Effector memory CD8-positive, alpha-beta T cell (primary cell): Measurements from ENCODE around the gene XPO1.
A peak's percentile ranks its signal among the peaks of the same experiment; 100 is the strongest.
"Not testable (repeated sequence)": the region's sequence is repeated elsewhere in the genome, so short reads cannot be mapped to it uniquely, and the experiment has no call there.

Experiments
- ATAC-seq: fragments of 150-1000 bp; cut with Tn5 transposase; replicated peaks from 2 replicates; pipeline ENCODE4 v1.10.0; 2021; ENCODE audit warnings: mild to moderate bottlenecking, moderate library complexity
- DNase-seq, 3 experiments: peaks; one replicate each; pipeline ENCODE4 v3.0.0; 2021
- H3K27ac Mint-ChIP-seq, 2 donors: one replicate each; pipeline ENCODE4 v1.8.0; 2022; ENCODE audit warnings: mild to moderate bottlenecking in 2 of 2, mixed read lengths in 2 of 2, moderate library complexity in 2 of 2
- H3K27me3 Mint-ChIP-seq, 2 donors: one replicate each; pipeline ENCODE4 v1.8.0; 2022; ENCODE audit warnings: mixed read lengths in 2 of 2
- H3K36me3 Mint-ChIP-seq: one replicate; pipeline ENCODE4 v1.8.0; 2022; ENCODE audit warnings: mild to moderate bottlenecking, moderate library complexity, mixed read lengths; ENCODE audit not compliant: insufficient read depth
- H3K4me1 Mint-ChIP-seq, 2 donors: one replicate each; pipeline ENCODE4 v1.8.0; 2022; ENCODE audit warnings: low read depth in 2 of 2, mixed read lengths in 2 of 2
- H3K4me3 Mint-ChIP-seq, 2 donors: one replicate each; pipeline ENCODE4 v1.8.0; 2022; ENCODE audit warnings: mild to moderate bottlenecking in 2 of 2, mixed read lengths in 2 of 2, moderate library complexity in 2 of 2
- H3K9me3 Mint-ChIP-seq, 2 donors: one replicate each; pipeline ENCODE4 v1.8.0; 2022; ENCODE audit warnings: mixed read lengths in 2 of 2

The XPO1 gene

DNA sequence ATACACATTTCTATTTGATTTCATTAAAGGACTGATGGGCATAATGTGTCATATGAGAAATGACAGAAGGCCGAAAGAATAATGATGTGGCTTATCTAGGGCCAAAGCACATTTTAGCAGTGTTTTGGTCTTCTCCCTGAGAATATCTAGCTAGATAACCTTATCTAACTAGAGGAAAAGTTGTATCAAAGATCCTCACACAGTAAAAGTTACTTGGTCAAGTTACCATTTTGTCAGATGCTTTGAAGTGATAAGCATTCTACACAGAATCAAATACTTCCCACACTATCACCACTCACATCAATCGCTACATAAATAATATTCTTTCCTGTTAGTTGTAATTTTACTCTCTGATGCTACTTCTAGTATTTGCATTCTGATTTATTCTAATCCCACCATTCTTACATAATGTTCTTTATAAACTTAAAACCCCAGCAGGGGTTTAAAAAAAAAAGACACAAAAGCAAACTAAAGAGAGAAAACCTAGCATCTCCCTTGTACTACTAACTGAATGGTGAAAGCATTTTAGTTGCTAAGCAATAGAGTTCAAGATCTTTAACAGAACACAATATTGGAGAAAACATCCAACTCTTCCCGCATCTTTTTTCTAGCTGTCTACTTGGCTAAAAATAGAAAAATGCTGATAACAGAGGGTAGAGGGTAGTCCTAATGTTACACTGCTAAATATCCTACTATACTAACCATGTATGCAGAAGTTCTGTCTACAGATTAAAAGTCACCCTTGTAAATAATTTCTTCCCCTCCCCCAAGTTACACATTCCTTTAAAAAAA lies 8.0 kb downstream of the XPO1 start:
- no peaks in the 10 kb centered on the region for H3K27me3 Mint-ChIP-seq
- H3K9me3 Mint-ChIP-seq = no peaks in the 10 kb centered on the region
- H3K27ac Mint-ChIP-seq = peak overlapping the region; percentile 46 to 60
- DNase-seq (no peak), ATAC-seq (no peak)
- H3K4me3 Mint-ChIP-seq = peak overlapping the region in 1 of 2 donors; percentile 37
- H3K36me3 Mint-ChIP-seq = peaks cover 50% of the 10 kb centered on the region
- peaks cover 19 to 59% of the 10 kb centered on the region in 2 donors for H3K4me1 Mint-ChIP-seq

DNA sequence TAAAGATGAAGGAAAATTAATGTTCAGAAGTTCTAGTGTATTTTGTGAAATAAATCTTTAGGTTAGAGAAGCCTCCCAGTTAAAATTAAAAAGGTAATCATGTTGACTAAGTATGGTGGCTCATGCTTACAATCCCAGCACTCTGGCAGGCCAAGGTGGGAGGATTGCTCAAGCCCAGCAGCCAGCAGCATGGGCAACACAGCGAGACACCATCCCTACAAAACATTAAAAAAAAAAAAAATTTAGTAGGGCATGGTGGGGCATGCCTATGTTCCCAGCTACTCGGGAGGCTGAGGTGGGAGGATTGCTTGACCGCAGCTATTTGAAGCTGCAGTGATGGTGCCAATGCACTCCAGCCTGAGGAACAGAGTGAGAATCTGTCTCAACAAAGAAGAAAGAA lies 17.9 kb downstream of the XPO1 start:
- ATAC-seq = no peak
- no peak for DNase-seq
- Mint-ChIP-seq H3K27me3 (no peaks in the 10 kb centered on the region), H3K4me1 (peaks cover 8 to 28% of the 10 kb centered on the region in 2 donors), H3K36me3 (peaks cover 81% of the 10 kb centered on the region), H3K4me3 (no peak overlapping the region), H3K9me3 (no peaks in the 10 kb centered on the region), H3K27ac (peak overlapping the region in 1 of 2 donors; percentile 28)

DNA sequence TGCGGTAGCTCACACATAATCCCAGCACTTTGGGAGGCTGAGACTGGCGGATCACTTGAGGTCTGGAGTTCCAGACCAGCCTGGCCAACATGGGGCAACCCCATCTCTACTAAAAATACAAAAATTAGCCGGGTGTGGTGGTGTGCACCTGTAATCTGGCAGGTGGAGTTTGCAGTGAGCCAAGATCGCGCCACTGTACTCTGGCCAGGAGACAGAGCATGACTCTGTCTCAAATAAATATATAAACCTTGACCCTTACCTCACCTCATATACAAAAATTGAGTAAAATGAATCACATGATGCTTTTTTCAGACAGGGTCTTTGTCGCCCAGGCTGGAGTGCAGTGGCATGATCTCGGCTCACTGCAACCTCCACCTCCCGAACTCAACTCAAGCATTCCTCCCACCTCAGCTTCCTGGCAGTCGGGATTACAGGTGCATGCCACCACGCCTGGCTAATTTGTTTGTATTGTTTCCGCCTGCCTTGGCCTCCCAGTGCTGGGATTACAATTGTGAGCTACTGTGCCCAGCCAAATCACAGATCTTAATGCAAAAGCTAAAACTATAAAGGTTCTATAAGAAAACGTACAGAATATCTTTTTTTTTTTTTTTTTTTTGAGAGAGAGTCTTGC lies 25.3 kb downstream of the XPO1 start:
- peak overlapping the region in 1 of 2 donors; percentile 57 for H3K27ac Mint-ChIP-seq
- no peak for ATAC-seq

DNA sequence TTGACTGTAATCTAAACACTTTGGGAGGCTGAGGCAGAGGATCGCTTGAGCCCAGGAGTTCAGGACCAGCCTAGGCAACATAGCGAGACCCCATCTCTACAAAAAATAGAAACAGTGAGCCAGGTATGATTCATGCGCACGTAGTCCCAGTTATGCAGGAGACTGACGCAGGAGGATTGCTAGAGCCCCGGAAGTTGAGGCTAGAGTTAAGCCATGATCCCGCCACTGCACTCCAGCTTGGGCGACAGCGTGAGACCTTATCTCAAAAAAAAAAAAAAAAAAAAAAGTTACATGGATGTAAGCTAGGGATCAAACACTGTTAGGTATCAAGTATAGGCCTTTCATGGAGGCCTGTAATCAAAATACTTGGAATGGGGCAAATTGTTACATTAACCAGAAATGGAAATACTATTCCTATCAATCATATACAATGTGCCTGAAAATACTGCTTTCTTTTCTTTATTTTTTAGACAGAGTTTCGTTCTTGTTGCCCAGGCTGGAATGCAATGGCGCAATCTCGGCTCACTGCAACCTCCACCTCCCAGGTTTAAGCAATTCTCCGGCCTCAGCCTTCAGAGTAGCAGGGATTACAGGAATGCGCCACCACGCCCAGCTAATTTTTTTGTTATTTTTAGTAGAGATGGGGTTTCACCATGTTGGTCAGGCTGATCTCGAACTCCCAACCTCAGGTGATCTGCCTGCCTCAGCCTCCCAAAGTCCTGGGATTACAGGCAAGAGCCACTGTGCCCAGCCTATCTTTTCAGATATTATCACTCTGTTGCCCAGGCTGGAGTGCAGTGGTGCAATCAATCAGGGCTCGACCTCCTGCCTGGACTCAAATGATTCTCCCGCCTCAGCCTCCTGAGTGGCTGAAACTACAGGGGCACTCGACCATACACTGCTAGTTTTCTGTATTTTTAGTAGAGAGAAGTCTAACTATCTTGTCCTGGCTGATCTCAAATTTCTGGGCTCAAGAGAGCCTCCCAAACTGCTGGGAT lies 27.2 kb downstream of the XPO1 start:
- H3K27me3 Mint-ChIP-seq = no peaks in the 10 kb centered on the region
- H3K9me3 Mint-ChIP-seq = no peaks in the 10 kb centered on the region
- peaks cover 87% of the 10 kb centered on the region for H3K36me3 Mint-ChIP-seq
- peaks cover 11 to 32% of the 10 kb centered on the region in 2 donors for H3K4me1 Mint-ChIP-seq
- H3K27ac Mint-ChIP-seq = peak overlapping the region; percentile 49 to 67
- no peak overlapping the region for H3K4me3 Mint-ChIP-seq
- ATAC-seq = no peak
- DNase-seq = no peak

More for the DNA sequence above, 25.3 kb downstream of the XPO1 start:
- Mint-ChIP-seq H3K4me1 (peaks cover 8 to 26% of the 10 kb centered on the region in 2 donors), H3K27me3 (no peaks in the 10 kb centered on the region), H3K36me3 (peaks cover 98% of the 10 kb centered on the region), H3K4me3 (no peak overlapping the region), H3K9me3 (no peaks in the 10 kb centered on the region)
- DNase-seq = no peak

DNA sequence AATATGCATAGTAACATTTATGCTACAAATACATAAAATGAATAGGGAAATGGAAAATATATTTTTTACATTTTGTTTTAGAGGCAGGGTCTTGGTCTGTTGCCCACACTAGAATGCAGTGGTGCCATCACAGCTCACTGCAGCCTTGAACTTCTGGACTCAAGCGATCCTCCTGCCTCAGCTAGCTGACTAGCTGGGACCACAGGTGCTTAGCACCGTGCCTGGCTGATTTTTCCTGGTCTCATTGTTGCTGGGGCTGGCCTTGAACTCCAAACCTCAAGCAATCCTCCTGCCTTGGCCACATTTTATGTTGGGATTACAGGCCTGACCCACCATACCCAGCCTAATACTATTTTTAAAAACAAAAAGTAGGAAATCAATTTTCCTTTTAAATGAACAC lies 33.2 kb downstream of the XPO1 start:
- peaks cover 11 to 17% of the 10 kb centered on the region in 2 donors for H3K4me1 Mint-ChIP-seq
- no peak for DNase-seq
- no peak for ATAC-seq
- peaks cover 63% of the 10 kb centered on the region for H3K36me3 Mint-ChIP-seq
- no peak overlapping the region for H3K4me3 Mint-ChIP-seq
- H3K27me3 Mint-ChIP-seq = no peaks in the 10 kb centered on the region
- no peaks in the 10 kb centered on the region for H3K9me3 Mint-ChIP-seq
- H3K27ac Mint-ChIP-seq = no peak overlapping the region

DNA sequence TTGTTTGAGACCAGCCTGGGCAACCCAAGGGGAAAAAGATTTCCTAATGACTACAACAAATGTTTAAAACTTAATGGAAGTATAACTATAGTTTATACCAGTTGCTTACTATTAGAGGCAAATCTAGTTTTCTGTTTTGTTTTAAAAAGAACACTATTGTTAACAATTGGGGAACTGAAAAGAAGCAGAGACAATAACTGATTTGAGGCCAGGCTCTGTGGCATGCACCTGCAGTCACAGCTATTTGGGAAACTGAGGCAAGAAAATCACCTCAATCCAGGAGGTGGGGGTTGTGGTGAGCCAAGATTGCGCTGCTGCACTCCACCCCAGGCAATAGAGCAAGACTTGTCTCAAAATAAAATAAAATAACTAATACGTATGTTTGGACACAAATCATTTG lies 39.1 kb downstream of the XPO1 start:
- H3K36me3 Mint-ChIP-seq = peaks cover 82% of the 10 kb centered on the region

DNA sequence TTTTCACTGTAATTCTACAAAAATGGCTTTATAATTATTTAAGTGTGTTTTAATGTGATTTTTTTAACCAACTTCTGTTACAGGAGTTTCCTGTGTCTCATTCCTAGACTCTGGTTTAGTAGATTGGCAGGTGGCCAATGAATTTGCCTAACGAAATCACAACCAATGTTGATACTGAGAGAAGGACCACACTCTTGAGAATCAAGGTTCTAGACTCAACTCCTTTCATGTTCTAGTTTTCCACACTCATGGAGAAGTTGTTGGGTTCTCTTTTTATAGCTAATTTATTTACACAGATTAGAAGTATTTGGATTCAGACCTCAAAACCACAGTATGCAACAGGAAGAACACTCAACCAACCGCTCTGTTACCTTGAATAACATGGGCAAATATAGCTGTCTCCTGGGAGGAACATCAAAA lies 44.6 kb downstream of the XPO1 start:
- DNase-seq = no peak
- peak overlapping the region; percentile 12 to 66 for H3K27ac Mint-ChIP-seq
- H3K9me3 Mint-ChIP-seq = no peaks in the 10 kb centered on the region
- no peaks in the 10 kb centered on the region for H3K27me3 Mint-ChIP-seq
- H3K4me1 Mint-ChIP-seq = peaks cover 11 to 12% of the 10 kb centered on the region in 2 donors
- ATAC-seq = peak; percentile 57
- peaks cover 90% of the 10 kb centered on the region for H3K36me3 Mint-ChIP-seq
- H3K4me3 Mint-ChIP-seq = no peak overlapping the region

More for the DNA sequence above, 39.1 kb downstream of the XPO1 start:
- Mint-ChIP-seq H3K9me3 (no peaks in the 10 kb centered on the region), H3K4me3 (no peak overlapping the region), H3K27ac (no peak overlapping the region), H3K27me3 (no peaks in the 10 kb centered on the region), H3K4me1 (peaks cover 4 to 6% of the 10 kb centered on the region in 2 donors)
- DNase-seq (no peak), ATAC-seq (no peak)

DNA sequence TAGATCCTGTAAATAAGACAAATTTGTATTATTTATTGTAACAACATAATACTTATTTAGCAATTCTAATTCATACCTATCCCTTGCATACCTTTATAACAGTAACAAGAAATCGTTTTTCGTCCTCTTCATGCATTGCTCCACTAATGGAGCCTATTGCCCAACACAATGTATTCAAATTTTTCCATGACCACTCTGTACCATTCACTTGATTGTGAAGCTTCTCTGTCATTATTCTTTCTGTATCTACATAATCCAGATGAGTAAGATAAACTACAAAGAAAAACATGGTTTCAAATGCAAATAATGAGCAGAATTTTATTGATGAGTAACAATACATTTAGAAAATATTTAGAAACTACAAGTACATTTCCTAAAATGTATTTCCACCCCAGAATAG lies 45.7 kb downstream of the XPO1 start:
- Mint-ChIP-seq H3K27me3 (no peaks in the 10 kb centered on the region), H3K4me3 (no peak overlapping the region), H3K36me3 (peaks cover 90% of the 10 kb centered on the region), H3K27ac (peak overlapping the region; percentile 12 to 66), H3K4me1 (peaks cover 11 to 12% of the 10 kb centered on the region in 2 donors), H3K9me3 (no peaks in the 10 kb centered on the region)
- ATAC-seq = no peak
- no peak for DNase-seq

DNA sequence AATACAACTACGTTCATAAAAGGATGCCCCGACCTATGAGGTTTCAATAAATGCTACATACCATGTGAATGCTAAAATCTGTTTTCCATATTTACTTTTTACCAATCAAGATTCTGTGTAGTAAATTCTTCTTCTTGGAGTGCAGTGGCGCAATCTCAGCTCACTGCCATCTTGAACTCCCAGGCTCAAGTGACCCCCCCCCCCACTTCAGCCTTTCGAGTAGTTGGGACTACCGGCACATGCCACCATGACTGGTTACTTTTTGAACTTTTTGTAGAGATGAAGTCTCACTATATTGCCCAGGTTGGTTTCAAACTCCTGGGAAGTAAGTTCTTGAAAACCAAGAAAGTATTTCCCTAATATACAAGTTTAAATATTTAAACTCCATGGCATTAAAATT lies 52.9 kb downstream of the XPO1 start:
- H3K36me3 Mint-ChIP-seq = peaks cover 94% of the 10 kb centered on the region
- H3K4me3 Mint-ChIP-seq = no peak overlapping the region
- H3K27me3 Mint-ChIP-seq = no peaks in the 10 kb centered on the region
- H3K9me3 Mint-ChIP-seq = no peaks in the 10 kb centered on the region
- DNase-seq = no peak
- no peaks in the 10 kb centered on the region for H3K4me1 Mint-ChIP-seq
- H3K27ac Mint-ChIP-seq = no peak overlapping the region
- no peak for ATAC-seq

DNA sequence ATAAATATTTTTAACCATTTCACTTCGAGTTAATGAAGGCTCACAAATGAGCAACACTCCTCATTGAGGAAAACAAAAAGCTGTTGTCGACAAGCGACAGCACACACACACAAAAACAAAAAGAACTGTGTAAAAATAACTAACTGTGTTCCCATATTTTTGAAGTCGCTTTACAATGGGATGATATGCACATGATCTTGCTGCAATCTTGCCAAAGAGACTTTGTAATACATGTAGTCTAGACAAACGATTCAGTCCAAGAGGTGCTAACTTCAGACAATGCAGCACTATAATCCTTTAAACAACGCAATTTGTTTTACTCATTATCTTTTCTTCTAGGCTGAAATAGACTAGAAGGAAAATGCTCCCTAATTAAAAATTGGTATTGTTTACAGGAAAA lies 60.1 kb downstream of the XPO1 start:
- no peak for ATAC-seq
- peaks cover 65% of the 10 kb centered on the region for H3K36me3 Mint-ChIP-seq
- no peak for DNase-seq
- no peaks in the 10 kb centered on the region for H3K27me3 Mint-ChIP-seq
- H3K4me1 Mint-ChIP-seq = peaks cover 0 to 3% of the 10 kb centered on the region in 2 donors
- no peak overlapping the region for H3K4me3 Mint-ChIP-seq
- no peaks in the 10 kb centered on the region for H3K9me3 Mint-ChIP-seq
- no peak overlapping the region for H3K27ac Mint-ChIP-seq

DNA sequence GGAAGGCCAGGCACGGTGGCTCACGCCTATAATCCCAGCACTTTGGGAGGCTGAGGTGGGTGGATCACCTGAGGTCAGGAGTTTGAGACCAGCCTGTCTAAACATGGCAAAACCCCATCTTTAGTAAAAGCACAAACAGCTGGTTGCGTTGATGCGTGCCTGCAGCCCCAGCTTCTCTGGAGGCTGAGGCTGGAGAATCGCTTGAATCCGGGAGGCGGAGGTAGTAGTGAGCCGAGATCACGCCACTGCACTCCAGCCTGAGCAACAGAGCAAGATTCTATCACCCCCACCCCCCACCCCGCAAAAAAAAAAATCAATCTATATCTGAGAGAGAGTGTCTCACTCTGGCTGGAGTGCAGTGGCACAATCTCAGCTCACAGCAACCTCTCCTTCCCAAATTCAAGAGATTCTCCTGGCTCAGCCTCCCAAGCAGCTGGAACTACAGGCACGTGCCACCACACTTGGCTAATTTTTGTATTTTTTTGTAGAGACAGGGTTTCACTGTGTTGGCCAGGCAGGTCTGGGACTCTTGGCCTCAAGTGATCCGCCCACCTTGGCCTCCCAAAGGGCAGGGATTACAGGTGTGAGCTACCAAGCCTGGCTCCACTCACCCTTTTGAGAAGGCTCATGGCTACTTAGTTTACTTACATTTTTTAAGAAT lies 61.1 kb downstream of the XPO1 start:
- not testable (repeated sequence) for H3K4me3 Mint-ChIP-seq, H3K9me3 Mint-ChIP-seq, DNase-seq, ATAC-seq, H3K27me3 Mint-ChIP-seq, H3K4me1 Mint-ChIP-seq
- Mint-ChIP-seq H3K27ac (peak overlapping the region in 1 of 2 donors; percentile 44), H3K36me3 (peaks cover 55% of the 10 kb centered on the region)

DNA sequence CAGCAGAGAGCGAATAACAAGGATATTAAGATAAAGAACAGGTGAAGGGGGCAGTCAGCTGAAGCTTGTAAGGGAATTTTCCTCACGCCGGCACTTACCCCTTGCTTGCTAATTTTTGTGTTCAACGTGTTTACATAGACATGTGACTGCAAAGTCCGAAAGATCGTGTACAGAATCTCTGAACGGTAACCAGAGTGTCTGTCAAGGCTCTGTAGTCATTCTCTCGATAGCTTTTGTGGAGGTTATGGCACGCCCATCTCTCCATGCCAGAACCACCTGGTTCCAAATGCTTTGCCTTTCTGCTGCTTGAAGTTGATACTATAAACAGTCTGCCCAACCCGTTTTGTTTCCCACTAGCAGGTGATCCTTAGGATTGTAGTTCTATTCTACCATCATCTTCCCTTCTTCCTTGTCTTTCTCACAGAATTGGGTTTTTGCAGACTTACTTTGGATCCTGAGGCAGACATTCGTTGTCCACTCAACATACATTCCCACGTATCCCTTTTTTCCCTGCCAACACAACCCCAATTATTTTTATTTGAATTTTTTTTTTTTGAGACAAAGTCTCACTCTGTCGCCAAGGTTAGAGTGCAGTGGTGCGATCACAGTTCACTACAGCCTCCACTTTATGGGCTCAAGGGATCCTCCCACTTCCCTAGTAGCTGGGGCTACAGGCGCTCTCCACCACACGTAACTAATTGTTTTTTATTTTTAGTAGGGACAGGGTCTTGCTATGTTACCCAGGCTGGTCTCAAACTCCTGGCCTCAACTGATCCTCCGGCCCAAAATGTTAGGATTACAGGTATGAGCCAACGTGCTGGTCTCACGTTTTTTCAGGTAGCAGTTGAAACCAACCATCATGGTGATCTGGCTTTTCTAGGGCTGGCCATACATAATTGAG lies 66.0 kb downstream of the XPO1 start:
- DNase-seq = peak in 2 of 3 experiments; percentile 16 to 18
- H3K4me1 Mint-ChIP-seq = peaks cover 14 to 28% of the 10 kb centered on the region in 2 donors
- H3K27ac Mint-ChIP-seq = peak overlapping the region; percentile 95 to 98
- H3K4me3 Mint-ChIP-seq = peak overlapping the region; percentile 94 to 96
- H3K9me3 Mint-ChIP-seq = no peaks in the 10 kb centered on the region
- H3K27me3 Mint-ChIP-seq = no peaks in the 10 kb centered on the region
- ATAC-seq = no peak
- peaks cover 40% of the 10 kb centered on the region for H3K36me3 Mint-ChIP-seq
